WERI-Rb-1 (cell line): Measurements from ENCODE around the gene PMEL.

Experiments used
- DNase-seq: peaks from one replicate; pipeline ENCODE4 v3.0.0-alpha.2; 2020
- H3K27ac ChIP-seq: fragments of 250-450 bp; sonication (Bioruptor Pico); 2 replicates; pipeline ENCODE4 v1.5.1; 2020; ENCODE audit warnings: mild to moderate bottlenecking, moderate library complexity
- H3K27me3 ChIP-seq: fragments of 250-450 bp; sonication (Bioruptor Pico); 2 replicates; pipeline ENCODE4 v1.5.1; 2021; ENCODE audit warnings: mild to moderate bottlenecking, low read depth, moderate library complexity; ENCODE audit not compliant: insufficient read depth, severe bottlenecking
- H3K36me3 ChIP-seq: fragments of 250-450 bp; sonication (Bioruptor Pico); 2 replicates; pipeline ENCODE4 v1.5.1; 2020; ENCODE audit warnings: mild to moderate bottlenecking, moderate library complexity
- H3K4me3 ChIP-seq: 2 replicates; pipeline ENCODE4 v1.5.1; 2011; ENCODE audit warnings: low read depth, mild to moderate bottlenecking, control low read depth, low read length
- H3K9me3 ChIP-seq: fragments of 250-450 bp; sonication (Bioruptor Pico); 2 replicates; pipeline ENCODE4 v1.5.1; 2021; ENCODE audit warnings: mild to moderate bottlenecking, moderate library complexity; ENCODE audit not compliant: severe bottlenecking
- CTCF ChIP-seq: IDR thresholded peaks from 2 replicates; pipeline ENCODE4 v1.5.1; 2011; ENCODE audit warnings: low read depth, mild to moderate bottlenecking, control low read depth, inconsistent platforms, low read length

Gene PMEL

GRCh38 chr12:55931780-55932550, 33.9 kb downstream of the PMEL start:
- H3K27ac ChIP-seq: no peak overlapping the region
- H3K36me3 ChIP-seq: no peaks in the 10 kb centered on the region
- peak; percentile 25 for DNase-seq
- H3K9me3 ChIP-seq: no peaks in the 10 kb centered on the region
- peak overlapping the region; percentile 59 for H3K4me3 ChIP-seq
- TF ChIP-seq CTCF: no peak
- H3K27me3 ChIP-seq: no peaks in the 10 kb centered on the region

GRCh38 chr12:55931317-55931779, 34.5 kb downstream of the PMEL start:
- H3K27ac ChIP-seq: no peak overlapping the region
- no peaks in the 10 kb centered on the region for H3K9me3 ChIP-seq
- DNase-seq: no peak

GRCh38 chr12:55930771-55931316, 35.0 kb downstream of the PMEL start, which contains the start of gene DGKA:
Gene DGKA (plus strand): TSS chr12:55931162. CDS start chr12:55936504, 5,342 bp downstream.
- Histone ChIP-seq H3K9me3 (no peaks in the 10 kb centered on the region), H3K27ac (no peak within 1 kb of the TSS)

More at GRCh38 chr12:55931317-55931779, 34.5 kb downstream of the PMEL start:
- Histone ChIP-seq H3K36me3 (no peaks in the 10 kb centered on the region), H3K4me3 (peak overlapping the region; percentile 59), H3K27me3 (no peaks in the 10 kb centered on the region)
- no peak for TF ChIP-seq CTCF

GRCh38 chr12:55929306-55929791, 36.5 kb downstream of the PMEL start:
- H3K27ac ChIP-seq: no peak overlapping the region
- H3K36me3 ChIP-seq: peaks cover 6% of the 10 kb centered on the region; the same call in 1 of the 2 replicates
- DNase-seq: no peak
- no peaks in the 10 kb centered on the region for H3K9me3 ChIP-seq
- no peak overlapping the region for H3K4me3 ChIP-seq
- TF ChIP-seq CTCF: no peak
- H3K27me3 ChIP-seq: no peaks in the 10 kb centered on the region

More at GRCh38 chr12:55930771-55931316, 35.0 kb downstream of the PMEL start, which contains the start of gene DGKA:
- peak within 1 kb of the TSS; percentile 59 for H3K4me3 ChIP-seq
- peak; percentile 57 for TF ChIP-seq CTCF
- H3K36me3 ChIP-seq: no peaks in the 10 kb centered on the region
- DNase-seq: peak; percentile 46
- no peaks in the 10 kb centered on the region for H3K27me3 ChIP-seq

GRCh38 chr12:55927588-55928502, 38.0 kb downstream of the PMEL start, which contains the start of gene PYM1:
Gene PYM1 (minus strand): TSS chr12:55927894. CDS start chr12:55927761, 133 bp downstream.
- TF ChIP-seq CTCF: no peak
- Histone ChIP-seq H3K9me3 (no peaks in the 10 kb centered on the region), H3K36me3 (peaks cover 10% of the 10 kb centered on the region; the same call in 1 of the 2 replicates), H3K4me3 (peak within 1 kb of the TSS; percentile 79), H3K27ac (peak within 1 kb of the TSS; percentile 88), H3K27me3 (no peaks in the 10 kb centered on the region)
- peak; percentile 69 for DNase-seq
